ENCODE data around the gene PAFAH2. TPM values are rescaled to one million over a fixed set of nuclear protein-coding genes. Genes with fewer than 3 reads are reported as not detected.
"Not testable (repeated sequence)": the region's sequence is repeated elsewhere in the genome, so short reads cannot be mapped to it uniquely, and the experiment has no call there.

The PAFAH2 gene
- total and polyA plus RNA-seq, 2 of the 8 experiments (the other 6 are each of a cell fraction or from before 2014, with no cell fraction given) = 7.7 to 9.3 TPM

DNA sequence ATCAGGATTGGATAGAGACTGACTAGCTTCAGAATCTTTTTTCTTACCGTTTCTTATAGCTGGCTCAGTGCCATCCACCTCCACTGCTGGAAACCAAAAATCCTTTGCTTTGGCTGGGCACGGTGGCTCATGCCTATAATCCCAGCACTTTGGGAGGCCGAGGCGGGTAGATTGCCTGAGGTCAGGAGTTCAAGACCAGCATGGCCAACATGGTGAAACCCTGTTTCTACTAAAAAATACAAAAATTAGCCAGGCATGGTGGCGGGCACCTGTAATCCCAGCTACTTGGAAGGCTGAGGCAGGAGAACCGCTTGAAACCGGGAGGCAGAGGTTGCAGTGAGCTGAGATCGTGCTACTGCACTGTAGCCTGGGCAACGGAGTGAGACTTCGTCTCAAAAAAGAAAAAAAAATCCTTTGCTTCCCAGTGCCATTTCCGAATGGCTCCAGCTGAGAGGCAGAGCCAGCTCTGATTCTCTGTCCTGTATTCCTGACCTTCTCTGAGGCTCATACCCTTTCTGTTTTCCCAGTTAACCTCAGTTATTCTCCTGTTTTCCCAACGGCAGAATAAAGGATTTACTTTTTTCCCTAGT lies 65.0 kb downstream of the PAFAH2 start:
- H3K4me3 ChIP-seq (ENCODE audit: extremely low read depth in 1 of 4, insufficient read depth in 2 of 4, low read depth in 3 of 4, low read length in 4 of 4); DNase-seq (ENCODE audit: low read depth in 1 of 2, low spot score in 2 of 2); H3K9ac ChIP-seq (replicated peaks in 1 of 4; ENCODE audit: extremely low read depth in 1 of 4, low read depth in 3 of 4, low read length in 3 of 4); H2BK12ac ChIP-seq (ENCODE audit: low read depth, low read length); H4K8ac ChIP-seq (ENCODE audit: extremely low read depth, insufficient read depth, low read length); H4K91ac ChIP-seq (replicated peaks; ENCODE audit: insufficient read length, low read length); H4K20me1 ChIP-seq (replicated peaks in 1 of 2; ENCODE audit: control insufficient read depth in 1 of 2, insufficient read depth in 2 of 2, low read length in 2 of 2); H3K14ac ChIP-seq (ENCODE audit: insufficient read length); H4K5ac ChIP-seq (ENCODE audit: insufficient read length, low read depth, low read length); H2BK15ac ChIP-seq (ENCODE audit: low read length); H3K4me1 ChIP-seq (replicated peaks in 1 of 4; ENCODE audit: control insufficient read depth in 3 of 4, insufficient read depth in 4 of 4, low read length in 3 of 4); H2BK5ac ChIP-seq (ENCODE audit: low read depth, low read length); H3K23me2 ChIP-seq (ENCODE audit: low read depth, low read length); H3K4me2 ChIP-seq (ENCODE audit: insufficient read depth in 1 of 2, low read depth in 2 of 2, low read length in 2 of 2); H3K79me2 ChIP-seq (ENCODE audit: control insufficient read depth in 1 of 2, insufficient read depth in 2 of 2, low read length in 2 of 2); H3K4ac ChIP-seq (replicated peaks; ENCODE audit: insufficient read length, low read depth, low read length); H3K79me1 ChIP-seq (ENCODE audit: low read depth, low read length); H3K23ac ChIP-seq (ENCODE audit: insufficient read length); H3K18ac ChIP-seq (ENCODE audit: extremely low read depth, low read length); H3K27me3 ChIP-seq (replicated peaks in 1 of 4; ENCODE audit: control insufficient read depth in 3 of 4, extremely low read depth in 1 of 4, insufficient read depth in 3 of 4, low read length in 3 of 4); H3K9me3 ChIP-seq (ENCODE audit: insufficient read depth in 2 of 2, low read depth in 1 of 2, low read length in 1 of 2); FAIRE-seq; H3K36me3 ChIP-seq (ENCODE audit: control insufficient read depth in 2 of 4, insufficient read depth in 4 of 4, low read length in 3 of 4); H2AK5ac ChIP-seq (ENCODE audit: low read depth, low read length); H3K27ac ChIP-seq (ENCODE audit: low read depth, low read length); H2BK20ac ChIP-seq (ENCODE audit: low read length); H2AFZ ChIP-seq (ENCODE audit: low read length); H3K56ac ChIP-seq (replicated peaks; ENCODE audit: insufficient read length, low read depth, low read length); H2BK120ac ChIP-seq (replicated peaks; ENCODE audit: low read depth, low read length): not testable (repeated sequence)
- WGBS, 2 experiments (ENCODE audit: extremely low coverage in 1 of 2, insufficient coverage in 1 of 2, insufficient read length in 1 of 2, insufficient replicate concordance in 2 of 2, low coverage in 1 of 2, low lambda C conversion rate in 2 of 2, missing lambda C conversion rate in 1 of 2) = 87% methylated on average over 12 of the region's 12 CpGs; no CpG with 5 or more reads in 1 of the 2 experiments
- ChIA-PET CTCF (ENCODE audit: partially characterized antibody) (interaction anchor here (0.7 to 2.3 kb wide), 5 partner anchors 8 to 78 kb away, joined by 3 to 12 read pairs (median 4); no protein-coding TSS in a partner anchor), POLR2A (ENCODE audit: partially characterized antibody) (interaction anchor here (1.4 to 1.5 kb wide), 2 partner anchors 11 to 36 kb away, joined by 3 to 6 read pairs; no protein-coding TSS in a partner anchor)

All from H1 (cell line).